NAMALWA (cell line): ENCODE data around the gene IFT88.
A peak's percentile ranks its signal among the peaks of the same experiment; 100 is the strongest.

ENCODE experiments used
- DNase-seq: peaks from one replicate; pipeline ENCODE4 v3.0.0-alpha.2; 2015; ENCODE audit warnings: low spot score

IFT88 gene

GRCh38 chr13:20686863-20687579 is 120.1 kb downstream of the IFT88 start:
- DNase-seq = no peak

GRCh38 chr13:20689291-20689690 is 122.3 kb downstream of the IFT88 start:
- DNase-seq = no peak

- DNase-seq = no peak
Observed at GRCh38 chr13:20691616-20692015, 124.7 kb downstream of the IFT88 start.

GRCh38 chr13:20696073-20696472 is 129.1 kb downstream of the IFT88 start:
- no peak for DNase-seq

GRCh38 chr13:20699715-20700114 is 132.8 kb downstream of the IFT88 start:
- DNase-seq = no peak

- DNase-seq = no peak
Observed at GRCh38 chr13:20700288-20700687, 133.3 kb downstream of the IFT88 start.

GRCh38 chr13:20701461-20701860 is 134.5 kb downstream of the IFT88 start:
- DNase-seq = no peak

GRCh38 chr13:20702530-20702914 is 135.6 kb downstream of the IFT88 start:
- peak; percentile 14 for DNase-seq

- peak; percentile 55 for DNase-seq
Observed at GRCh38 chr13:20702915-20703779, 136.2 kb downstream of the IFT88 start, which contains the start of gene IL17D. Gene IL17D (plus strand): TSS chr13:20703699. CDS start chr13:20704002, 303 bp downstream.

- DNase-seq = peak; percentile 84
Observed at GRCh38 chr13:20703780-20704458, 137.0 kb downstream of the IFT88 start.

- peak; percentile 21 for DNase-seq
Observed at GRCh38 chr13:20704459-20705069, 137.6 kb downstream of the IFT88 start.

- DNase-seq = no peak
Observed at GRCh38 chr13:20706661-20707060, 139.7 kb downstream of the IFT88 start.

- DNase-seq = no peak
Observed at GRCh38 chr13:20708216-20708615, 141.3 kb downstream of the IFT88 start.

GRCh38 chr13:20709369-20709768 is 142.4 kb downstream of the IFT88 start:
- DNase-seq = no peak

- DNase-seq = no peak
Observed at GRCh38 chr13:20709782-20710181, 142.8 kb downstream of the IFT88 start.

- DNase-seq = peak; percentile 52
Observed at GRCh38 chr13:20711301-20712044, 144.5 kb downstream of the IFT88 start.

- DNase-seq = no peak
Observed at GRCh38 chr13:20713014-20713376, 146.0 kb downstream of the IFT88 start.

GRCh38 chr13:20713751-20714150 is 146.8 kb downstream of the IFT88 start:
- DNase-seq = no peak

- DNase-seq = no peak
Observed at GRCh38 chr13:20714161-20714560, 147.2 kb downstream of the IFT88 start.

GRCh38 chr13:20714563-20715329 is 147.8 kb downstream of the IFT88 start:
- no peak for DNase-seq

GRCh38 chr13:20715330-20715712 is 148.4 kb downstream of the IFT88 start:
- DNase-seq = no peak
